HG03064 (cell line): ENCODE results near the gene GBX1.

Experiments
- ATAC-seq: cut with Tn5 transposase; IDR thresholded peaks from one replicate; pipeline ENCODE4 v1.9.1; 2021; ENCODE audit warnings: low read depth; ENCODE audit not compliant: unreplicated experiment

Gene GBX1

GRCh38 chr7:151141855-151142685, 25.4 kb downstream of the GBX1 start:
- ATAC-seq: no peak

GRCh38 chr7:151141311-151141854, 26.1 kb downstream of the GBX1 start:
- ATAC-seq: no peak

- ATAC-seq: no peak
These were observed 26.7 kb downstream of the GBX1 start for GRCh38 chr7:151140826-151141225.

GRCh38 chr7:151139791-151140190, 27.7 kb downstream of the GBX1 start:
- no peak for ATAC-seq

GRCh38 chr7:151139071-151139790, 28.3 kb downstream of the GBX1 start:
- no peak for ATAC-seq

GRCh38 chr7:151138153-151138851, 29.2 kb downstream of the GBX1 start:
- no peak for ATAC-seq

- ATAC-seq: no peak
These were observed 29.7 kb downstream of the GBX1 start for GRCh38 chr7:151137791-151138152.

- ATAC-seq: no peak
These were observed 30.3 kb downstream of the GBX1 start for GRCh38 chr7:151137076-151137675.

GRCh38 chr7:151135866-151136843, 31.3 kb downstream of the GBX1 start:
- ATAC-seq: no peak

- no peak for ATAC-seq
These were observed 32.0 kb downstream of the GBX1 start for GRCh38 chr7:151135525-151135845.

- ATAC-seq: no peak
These were observed 32.6 kb downstream of the GBX1 start for GRCh38 chr7:151134743-151135524.

GRCh38 chr7:151133986-151134742, 33.3 kb downstream of the GBX1 start:
- no peak for ATAC-seq

GRCh38 chr7:151133266-151133985, 34.1 kb downstream of the GBX1 start:
- no peak for ATAC-seq

GRCh38 chr7:151132461-151133205, 34.9 kb downstream of the GBX1 start:
- ATAC-seq: no peak

- ATAC-seq: no peak
These were observed 35.8 kb downstream of the GBX1 start for GRCh38 chr7:151131592-151132293.

GRCh38 chr7:151131224-151131591, 36.3 kb downstream of the GBX1 start:
- no peak for ATAC-seq
